Stimulated activated CD4-positive, alpha-beta T cell treated with anti-CD3 and anti-CD28 coated beads, Interleukin-4, amount 100 ng/mL, for 1 hour (primary cell): Measurements from ENCODE around the gene DNASE2.

Source experiments
- DNase-seq: peaks from one replicate; pipeline ENCODE4 v3.0.0-alpha.2; 2020

Gene DNASE2

GRCh38 chr19:12828494-12828893, 52.8 kb downstream of the DNASE2 start:
- peak; percentile 32 for DNase-seq

DNA sequence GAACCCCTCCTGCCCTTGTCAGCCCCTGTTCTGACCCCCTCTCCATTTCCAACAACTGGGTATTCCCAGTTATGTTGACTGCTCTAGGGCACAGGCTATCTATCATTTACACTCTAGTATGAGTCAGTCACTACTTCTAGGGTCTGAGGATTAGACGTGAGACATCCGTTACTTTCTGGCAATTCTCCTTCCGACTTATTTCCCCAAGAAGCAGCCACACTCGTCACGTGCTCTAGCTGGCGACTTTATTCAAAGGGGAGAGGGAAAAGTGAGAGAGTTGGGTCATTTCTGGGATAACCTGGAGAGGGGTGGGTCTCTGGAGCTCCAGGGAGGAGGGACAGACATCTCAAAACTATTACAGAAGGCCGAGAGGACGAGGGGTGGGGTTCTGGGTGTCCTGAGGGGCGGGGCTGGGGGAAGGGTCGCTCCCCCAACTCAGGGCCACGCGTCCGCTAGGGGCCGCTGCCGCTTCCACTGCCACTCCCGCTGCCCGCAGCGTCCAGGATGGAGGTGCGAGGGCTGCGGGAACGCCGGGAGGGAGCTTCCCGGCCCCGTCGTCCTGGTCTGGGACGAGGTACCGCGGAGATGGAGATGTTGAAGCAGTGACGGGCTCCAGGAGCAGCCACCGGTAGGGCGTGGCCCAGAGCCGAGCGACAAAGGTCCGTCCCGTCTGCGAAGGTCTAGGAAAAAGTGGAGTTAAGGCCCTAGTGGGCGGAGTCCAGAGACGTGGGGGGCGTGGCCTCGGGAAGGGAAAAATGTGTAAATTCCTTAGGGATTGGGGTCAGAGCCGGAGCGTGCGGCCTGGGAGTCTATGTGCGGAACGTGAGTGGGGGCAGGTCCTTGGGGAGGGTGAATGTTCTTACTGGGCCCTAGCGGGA, 55.8 kb downstream of the DNASE2 start:
- DNase-seq: peak; percentile 41
